Subcutaneous adipose tissue (tissue), 4 donors: ENCODE results near the gene PALD1. TPM values are rescaled to one million over a fixed set of nuclear protein-coding genes. Genes with fewer than 3 reads are reported as not detected.

ENCODE experiments used
- CTCF ChIP-seq: fragments of 450-650 bp; IDR thresholded peaks from one replicate; pipeline ENCODE4 v1.5.1; 2016; ENCODE audit warnings: low read depth, mild to moderate bottlenecking, control low read depth, antibody characterized with exemption, moderate library complexity
- total RNA-seq, 4 donors: library from RNA; depleted of rRNA; stranded (reverse); fragments of >200 nt; gene quantifications; one replicate each; pipeline ENCODE4 v1.1.0, GENCODE V29; 2016

PALD1 gene
- total RNA-seq, 4 donors from 2014 or later = 1.0 to 4.5 (median 2.9) TPM

DNA sequence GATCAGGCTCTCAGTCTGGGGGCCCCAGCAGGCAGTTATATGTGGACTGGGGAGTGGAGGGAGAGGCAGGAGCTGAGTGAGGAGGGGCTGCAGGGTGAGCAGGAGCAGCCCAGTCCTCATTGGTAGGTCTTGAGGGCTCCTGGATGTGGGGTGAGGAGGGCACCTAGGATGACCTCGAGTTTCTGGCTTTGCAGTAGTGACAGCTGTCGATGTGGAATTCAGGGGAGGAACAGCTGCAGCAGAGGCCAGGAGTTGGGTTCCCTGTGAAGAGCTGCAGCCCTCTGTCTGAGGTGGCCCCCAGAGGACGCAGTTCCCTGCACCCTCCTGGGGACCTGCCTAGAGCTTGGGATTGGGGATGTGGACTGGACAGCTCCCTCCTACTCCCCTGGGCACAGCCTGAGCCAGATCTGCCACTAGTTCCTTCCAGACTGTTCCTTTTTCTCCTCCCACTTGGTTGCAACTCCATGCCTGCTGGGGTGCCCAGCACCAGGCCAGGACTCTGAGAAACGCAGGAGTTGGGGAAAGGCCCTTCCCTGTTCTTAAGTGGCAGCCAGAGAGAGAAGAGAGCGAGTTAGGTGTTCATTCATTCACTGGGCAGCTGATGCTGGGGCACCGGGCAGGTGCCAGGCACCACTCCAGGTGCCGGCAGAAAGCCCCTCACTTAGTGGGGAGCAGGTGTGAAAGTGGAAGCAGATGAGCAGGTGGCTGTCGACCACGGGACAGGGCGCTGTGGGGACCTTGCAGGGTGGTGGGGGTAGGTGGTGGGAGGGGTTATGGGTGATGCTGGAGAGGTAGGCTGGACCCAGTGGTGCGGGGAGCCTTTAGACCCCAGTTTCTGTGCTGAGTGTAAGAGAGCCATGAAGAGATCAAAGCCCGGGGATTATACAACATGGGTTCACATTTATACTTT is 66.1 kb downstream of the PALD1 start:
- TF ChIP-seq CTCF = no peak

DNA sequence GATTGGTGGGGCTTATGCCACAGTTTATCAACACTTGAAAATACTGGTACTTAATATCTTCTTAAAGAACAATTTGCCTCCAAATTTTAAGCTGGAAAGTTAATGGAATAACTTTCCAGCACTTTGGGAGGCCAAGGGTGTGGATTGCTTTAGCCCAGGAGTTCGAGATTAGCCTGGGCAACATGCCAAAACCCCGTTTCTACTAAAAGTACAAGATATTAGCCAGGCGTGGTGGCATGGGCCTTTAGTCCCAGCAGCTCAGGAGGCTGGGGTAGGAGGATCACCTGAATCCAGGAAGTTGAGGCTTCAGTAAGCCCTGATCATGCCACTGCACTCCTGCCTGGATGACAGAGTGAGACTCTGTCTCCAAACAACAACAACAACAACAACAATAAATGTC is 68.0 kb downstream of the PALD1 start:
- no peak for TF ChIP-seq CTCF

GRCh38 chr10:70549351-70549961 is 70.9 kb downstream of the PALD1 start:
- no peak for TF ChIP-seq CTCF

GRCh38 chr10:70549962-70550458 is 71.4 kb downstream of the PALD1 start:
- TF ChIP-seq CTCF = no peak

- TF ChIP-seq CTCF = no peak
Observed at GRCh38 chr10:70550459-70550858, 71.9 kb downstream of the PALD1 start.

DNA sequence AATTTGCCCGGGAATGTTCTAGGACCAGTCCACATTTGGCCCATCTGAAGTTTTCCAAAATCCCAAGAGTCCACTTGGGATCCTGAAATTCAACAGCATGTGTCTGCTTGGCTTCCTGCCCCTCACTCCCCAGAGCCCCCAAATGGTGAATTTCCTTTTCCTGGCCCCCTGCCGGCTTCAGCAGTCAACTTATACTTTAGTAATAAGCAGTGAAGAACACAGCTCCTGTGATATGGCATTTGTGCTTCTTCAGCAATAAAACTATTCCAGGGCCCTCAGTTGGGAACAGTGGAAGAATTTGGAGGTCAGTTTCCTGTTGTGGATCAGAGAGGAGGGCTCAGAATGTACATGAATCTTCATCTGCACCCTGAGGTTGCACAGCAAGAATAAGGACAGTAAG is 72.9 kb downstream of the PALD1 start:
- no peak for TF ChIP-seq CTCF

- no peak for TF ChIP-seq CTCF
Observed at GRCh38 chr10:70551971-70552422, 73.4 kb downstream of the PALD1 start.
